ENCODE data around the gene GCC2. TPM values are rescaled to one million over a fixed set of nuclear protein-coding genes. Genes with fewer than 3 reads are reported as not detected.

GCC2 gene
- total and polyA plus RNA-seq, 2 experiments from 2014 or later: 39.4 to 48.1 TPM

- no peaks in the 10 kb centered on the region for H3K27me3 ChIP-seq
- WGBS (ENCODE audit: low lambda C conversion rate, missing lambda C conversion rate): 70% methylated on average over 5 of the region's 5 CpGs
- H3K27ac ChIP-seq: no peak overlapping the region
- no peaks in the 10 kb centered on the region for H3K9me2 ChIP-seq (replicated peaks; ENCODE audit: insufficient read depth)
- TF ChIP-seq EZH2phosphoT487 (IDR thresholded peaks at IDR 0.05; ENCODE audit: low read depth, severe bottlenecking, unreplicated experiment) (no peak), EZH2 (IDR thresholded peaks at IDR 0.05; ENCODE audit: borderline replicate concordance) (no peak), CTCF (IDR thresholded peaks at IDR 0.05; ENCODE audit: poor library complexity) (no peak)
- peaks cover 53% of the 10 kb centered on the region for H4K20me1 ChIP-seq (ENCODE audit: insufficient read depth, poor library complexity, severe bottlenecking)
- peaks cover 41% of the 10 kb centered on the region for H3K4me1 ChIP-seq (ENCODE audit: insufficient read depth)
- H2AFZ ChIP-seq: no peak overlapping the region
- no peaks in the 10 kb centered on the region for H3K36me3 ChIP-seq (replicated peaks; ENCODE audit: insufficient read depth, low read depth)
- H3K9me3 ChIP-seq (ENCODE audit: low read depth): no peaks in the 10 kb centered on the region
- H3K79me2 ChIP-seq: peaks cover 81% of the 10 kb centered on the region
- no peak overlapping the region for H3K4me3 ChIP-seq
- no peak for DNase-seq (ENCODE audit: low spot score)
- peak overlapping the region; percentile 89 for H3K4me2 ChIP-seq
These were observed 87.9 kb downstream of the GCC2 start for GRCh38 chr2:108536911-108537310.

GRCh38 chr2:108538000-108538625, 89.1 kb downstream of the GCC2 start:
- H3K79me2 ChIP-seq: peaks cover 81% of the 10 kb centered on the region
- peak overlapping the region; percentile 56 for H3K4me2 ChIP-seq

GRCh38 chr2:108541451-108541850, 92.4 kb downstream of the GCC2 start:
- Histone ChIP-seq H3K27me3 (no peaks in the 10 kb centered on the region), H3K4me1 (ENCODE audit: insufficient read depth) (peaks cover 41% of the 10 kb centered on the region), H3K4me3 (no peak overlapping the region), H3K27ac (peak overlapping the region; percentile 75), H3K36me3 (replicated peaks; ENCODE audit: insufficient read depth, low read depth) (no peaks in the 10 kb centered on the region), H3K4me2 (peak overlapping the region; percentile 48), H2AFZ (no peak overlapping the region), H3K9me2 (replicated peaks; ENCODE audit: insufficient read depth) (no peaks in the 10 kb centered on the region), H4K20me1 (ENCODE audit: insufficient read depth, poor library complexity, severe bottlenecking) (peaks cover 47% of the 10 kb centered on the region), H3K79me2 (peaks cover 98% of the 10 kb centered on the region), H3K9me3 (ENCODE audit: low read depth) (no peaks in the 10 kb centered on the region)
- 81% methylated on average over 4 of the region's 4 CpGs for WGBS (ENCODE audit: low lambda C conversion rate, missing lambda C conversion rate)
- peak; percentile 47 for DNase-seq (ENCODE audit: low spot score)
- TF ChIP-seq EZH2 (IDR thresholded peaks at IDR 0.05; ENCODE audit: borderline replicate concordance): no peak
- no peak for TF ChIP-seq CTCF (IDR thresholded peaks at IDR 0.05; ENCODE audit: poor library complexity)
- TF ChIP-seq EZH2phosphoT487 (IDR thresholded peaks at IDR 0.05; ENCODE audit: low read depth, severe bottlenecking, unreplicated experiment): no peak

More at GRCh38 chr2:108538000-108538625, 89.1 kb downstream of the GCC2 start:
- Histone ChIP-seq H3K27ac (peak overlapping the region; percentile 67), H3K4me3 (no peak overlapping the region), H3K27me3 (no peaks in the 10 kb centered on the region), H3K4me1 (ENCODE audit: insufficient read depth) (peaks cover 52% of the 10 kb centered on the region), H4K20me1 (ENCODE audit: insufficient read depth, poor library complexity, severe bottlenecking) (peaks cover 62% of the 10 kb centered on the region), H3K36me3 (replicated peaks; ENCODE audit: insufficient read depth, low read depth) (no peaks in the 10 kb centered on the region), H2AFZ (no peak overlapping the region), H3K9me2 (replicated peaks; ENCODE audit: insufficient read depth) (no peaks in the 10 kb centered on the region), H3K9me3 (ENCODE audit: low read depth) (no peaks in the 10 kb centered on the region)
- 41% methylated on average over 5 of the region's 5 CpGs for WGBS (ENCODE audit: low lambda C conversion rate, missing lambda C conversion rate)
- peak; percentile 48 for DNase-seq (ENCODE audit: low spot score)
- no peak for TF ChIP-seq CTCF (IDR thresholded peaks at IDR 0.05; ENCODE audit: poor library complexity)
- no peak for TF ChIP-seq EZH2phosphoT487 (IDR thresholded peaks at IDR 0.05; ENCODE audit: low read depth, severe bottlenecking, unreplicated experiment)
- TF ChIP-seq EZH2 (IDR thresholded peaks at IDR 0.05; ENCODE audit: borderline replicate concordance): no peak

All from hepatocyte (in vitro differentiated cells).